GOT3 (cell line): ENCODE data around the gene TUBGCP6.

Experiments
- DNase-seq: peaks from one replicate; lab custom pipeline; 2025; ENCODE audit warnings: mixed read lengths; lab: John Stamatoyannopoulos, UW

The TUBGCP6 gene

DNA sequence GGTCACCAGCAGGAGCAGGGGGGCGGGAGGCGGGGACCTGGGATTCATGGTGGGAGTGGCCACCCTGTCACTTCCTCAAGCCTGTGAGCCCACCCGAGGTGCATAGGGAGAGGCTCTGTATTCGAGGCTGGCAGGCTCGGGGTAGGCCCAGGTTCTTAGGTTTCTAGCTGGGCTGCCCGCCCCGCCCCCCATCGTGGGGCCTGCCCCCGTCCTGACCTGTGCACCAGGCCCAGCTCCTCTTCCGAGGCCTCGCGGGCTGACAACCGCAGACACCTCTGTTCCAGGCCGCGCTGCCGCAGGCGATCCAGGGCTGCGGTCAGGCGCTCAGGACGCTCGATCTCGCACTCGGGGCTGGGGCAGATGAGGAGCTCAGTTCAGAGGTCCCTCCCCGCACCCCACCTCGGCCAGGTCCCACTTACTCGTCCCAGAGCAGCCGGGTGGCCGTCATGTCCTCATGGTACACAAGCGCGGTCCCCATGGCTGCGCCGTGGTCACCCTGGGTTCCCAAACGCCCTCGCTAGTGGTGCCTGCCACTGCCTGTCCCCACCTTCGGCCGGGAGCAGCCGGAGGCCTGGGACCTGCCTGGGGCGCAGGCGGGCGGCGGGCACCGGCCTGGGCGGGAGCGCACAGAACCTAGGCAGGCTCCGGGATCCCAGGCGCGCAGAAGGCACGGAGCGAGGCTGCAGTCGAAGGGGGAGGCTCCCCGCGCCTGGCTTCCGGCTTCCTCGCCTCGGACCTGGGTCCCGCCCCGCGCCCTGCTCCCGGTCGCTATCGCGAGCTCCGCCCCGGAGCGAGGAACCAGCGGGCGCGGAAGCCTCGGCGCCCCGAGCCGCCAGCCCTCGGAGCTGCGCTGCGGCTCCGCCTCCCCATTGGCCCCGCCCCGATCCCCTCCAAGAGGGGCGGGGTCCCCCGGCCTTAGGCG is 6.0 kb upstream of the TUBGCP6 start, which contains the start of gene HDAC10:
Gene HDAC10 (minus strand): TSS at position 711 of the 922 bp plus-strand sequence. CDS start 233 bp downstream, at position 478.
- DNase-seq = no peak

DNA sequence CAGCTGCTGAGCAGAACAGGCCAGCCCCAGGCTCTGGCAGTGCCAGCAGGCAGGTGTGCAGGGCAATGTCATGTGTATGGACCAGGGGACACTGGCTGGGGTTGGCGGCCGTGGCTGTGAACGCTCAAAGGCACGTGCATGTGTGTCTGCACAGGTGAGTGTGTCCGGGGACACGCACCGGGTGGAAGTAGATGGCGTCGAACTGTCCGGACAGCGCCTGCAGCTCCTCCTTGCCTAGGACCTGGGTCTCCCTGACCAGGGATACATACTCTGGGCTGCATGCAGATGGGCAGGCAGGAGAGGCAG is 5.4 kb upstream of the TUBGCP6 start:
- DNase-seq = no peak

DNA sequence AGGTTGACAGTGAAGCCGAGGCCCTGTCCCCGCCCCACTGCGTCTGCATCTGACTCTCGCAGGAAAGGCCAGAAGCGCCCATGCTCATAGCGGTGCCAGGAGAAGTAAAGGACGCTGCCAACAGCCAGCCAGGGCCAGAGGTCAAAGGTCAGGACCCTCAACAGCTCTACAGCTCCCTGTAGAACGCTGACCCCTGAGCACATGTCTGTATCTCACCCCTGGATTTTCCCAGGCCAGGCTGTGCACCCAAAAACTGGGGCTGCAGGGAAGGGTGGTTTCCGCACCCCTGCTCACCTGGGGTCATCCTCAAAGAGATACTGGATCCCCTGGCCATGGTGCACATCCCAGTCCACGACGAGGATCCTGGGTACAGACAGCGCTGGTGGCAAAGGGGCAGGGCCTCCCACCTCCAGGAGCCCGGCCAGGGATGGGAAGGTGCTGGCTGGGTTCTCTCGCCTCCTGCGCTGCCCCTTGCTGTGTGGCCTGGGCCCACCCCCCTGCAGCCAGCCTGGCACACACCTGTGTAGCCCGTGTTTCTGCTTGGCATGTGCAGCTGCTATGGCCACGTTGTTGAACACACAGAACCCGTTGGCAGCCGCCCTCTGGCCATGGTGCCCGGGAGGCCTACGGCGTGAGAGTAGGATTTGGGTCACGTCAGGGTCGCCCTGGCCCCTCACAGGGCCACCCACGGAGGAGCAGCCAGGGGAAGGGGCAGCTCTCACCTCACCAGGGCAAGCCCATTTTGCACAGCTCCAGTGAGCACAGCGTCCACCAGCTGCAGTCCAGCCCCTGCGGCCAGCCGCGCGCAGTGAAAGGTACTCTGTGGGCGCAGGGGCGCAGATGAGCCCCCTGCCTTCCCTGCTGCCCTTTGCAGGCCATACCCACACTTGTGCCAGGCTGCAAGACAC is 4.8 kb upstream of the TUBGCP6 start:
- DNase-seq = no peak

DNA sequence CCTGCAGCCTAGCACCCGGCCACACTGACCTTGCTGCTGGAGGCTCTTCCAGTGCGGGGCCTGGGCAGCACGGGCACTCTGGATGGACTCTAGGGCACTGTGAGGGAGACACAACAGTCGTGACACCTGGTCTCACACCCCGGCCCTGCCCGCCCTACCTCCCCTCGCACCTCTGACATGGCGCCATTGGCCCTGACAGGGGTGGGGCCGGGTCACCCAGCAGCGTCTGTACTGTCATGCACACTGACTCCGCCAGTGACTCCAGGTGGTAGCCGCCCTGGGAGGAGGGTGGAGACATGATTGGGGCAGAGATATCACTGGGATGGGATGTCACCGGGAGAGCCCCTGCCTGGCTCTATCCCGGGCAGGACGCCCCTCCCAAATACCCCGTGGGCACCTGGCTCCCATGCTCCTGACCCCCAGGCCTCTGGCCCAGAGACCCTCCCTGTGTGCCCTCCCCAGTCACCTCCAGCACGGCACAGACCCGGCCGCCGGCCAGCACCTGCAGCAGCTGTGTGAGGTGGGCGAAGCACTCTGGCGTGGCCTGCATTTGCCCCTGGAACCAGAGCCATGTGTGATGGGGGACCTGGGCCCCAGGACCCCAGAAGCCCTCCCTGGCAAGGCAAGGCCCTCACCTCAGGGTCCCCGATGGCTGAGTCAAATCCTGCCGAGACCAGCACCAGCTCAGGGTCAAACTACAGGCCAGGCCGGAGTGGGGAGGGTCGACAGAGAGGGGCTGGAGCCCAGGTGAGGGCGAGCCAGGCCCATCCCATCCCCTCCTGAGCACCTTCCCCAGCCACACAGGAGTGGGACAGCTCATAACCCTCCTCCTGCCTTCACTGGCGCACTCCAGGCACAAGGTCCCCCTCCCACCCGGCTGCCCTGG is 3.6 kb upstream of the TUBGCP6 start:
- DNase-seq = no peak

DNA sequence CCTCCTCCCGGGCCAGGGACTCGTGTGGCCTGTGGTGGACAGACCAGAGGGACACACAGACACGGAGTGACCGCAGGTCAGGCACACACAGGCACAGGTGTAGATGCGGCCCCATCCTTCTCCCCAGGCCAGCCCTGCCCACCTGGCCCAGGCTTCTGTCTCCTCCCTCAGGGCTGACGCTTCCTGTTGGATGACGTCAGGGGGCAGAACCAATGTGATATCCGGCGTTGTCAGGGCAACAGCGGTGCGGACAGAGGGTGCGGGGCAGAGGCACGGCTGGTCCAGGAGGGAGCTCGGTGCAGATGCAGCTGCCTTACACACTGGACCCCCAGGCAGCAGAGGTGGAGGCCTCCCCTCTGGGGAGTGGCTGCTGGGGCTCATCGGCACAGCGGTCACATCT is 2.9 kb upstream of the TUBGCP6 start:
- DNase-seq = no peak

DNA sequence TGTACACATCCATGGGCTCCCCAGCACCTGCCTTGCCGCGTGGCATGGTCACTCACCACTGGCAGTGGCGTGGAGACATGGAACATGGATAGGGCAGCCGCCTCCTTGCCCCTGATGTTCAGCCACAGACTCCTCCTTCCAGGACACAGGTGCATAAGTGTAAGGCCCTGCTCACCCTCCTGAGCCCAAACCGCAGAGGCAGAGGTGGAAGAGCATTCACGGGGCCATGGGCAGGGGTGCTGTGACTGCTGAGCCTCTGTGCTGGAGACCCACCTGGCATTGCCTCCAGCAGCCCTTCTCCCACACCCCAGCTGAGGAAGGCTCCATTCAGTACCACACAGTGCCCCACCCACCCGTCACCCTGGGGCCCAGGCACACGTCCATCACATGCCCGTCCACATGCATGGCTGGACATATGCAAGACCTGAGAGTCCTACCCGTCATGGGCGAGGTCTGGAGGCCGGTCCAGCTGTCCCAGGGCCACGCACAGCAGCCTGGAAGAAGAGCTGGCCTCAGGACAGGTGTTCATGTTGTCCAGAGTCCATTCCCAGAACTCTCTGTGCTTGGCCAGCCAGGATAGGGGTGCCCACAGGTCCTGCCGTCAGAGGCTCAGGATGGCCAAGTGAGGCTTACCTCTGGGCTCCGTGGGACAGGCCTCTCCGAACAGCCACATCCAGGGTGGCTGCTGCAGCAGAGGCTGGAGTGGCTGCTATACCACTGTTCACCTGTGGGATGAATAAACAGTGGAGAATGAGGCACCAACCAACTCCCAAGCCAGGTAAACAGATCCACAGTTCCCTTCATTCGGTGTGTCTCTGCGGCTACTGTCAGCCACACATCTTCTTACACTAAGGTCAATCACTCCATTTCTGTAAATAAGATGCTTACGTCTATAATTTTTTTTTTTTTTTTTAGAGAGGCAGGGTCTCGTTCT is 1.7 kb upstream of the TUBGCP6 start:
- no peak for DNase-seq

DNA sequence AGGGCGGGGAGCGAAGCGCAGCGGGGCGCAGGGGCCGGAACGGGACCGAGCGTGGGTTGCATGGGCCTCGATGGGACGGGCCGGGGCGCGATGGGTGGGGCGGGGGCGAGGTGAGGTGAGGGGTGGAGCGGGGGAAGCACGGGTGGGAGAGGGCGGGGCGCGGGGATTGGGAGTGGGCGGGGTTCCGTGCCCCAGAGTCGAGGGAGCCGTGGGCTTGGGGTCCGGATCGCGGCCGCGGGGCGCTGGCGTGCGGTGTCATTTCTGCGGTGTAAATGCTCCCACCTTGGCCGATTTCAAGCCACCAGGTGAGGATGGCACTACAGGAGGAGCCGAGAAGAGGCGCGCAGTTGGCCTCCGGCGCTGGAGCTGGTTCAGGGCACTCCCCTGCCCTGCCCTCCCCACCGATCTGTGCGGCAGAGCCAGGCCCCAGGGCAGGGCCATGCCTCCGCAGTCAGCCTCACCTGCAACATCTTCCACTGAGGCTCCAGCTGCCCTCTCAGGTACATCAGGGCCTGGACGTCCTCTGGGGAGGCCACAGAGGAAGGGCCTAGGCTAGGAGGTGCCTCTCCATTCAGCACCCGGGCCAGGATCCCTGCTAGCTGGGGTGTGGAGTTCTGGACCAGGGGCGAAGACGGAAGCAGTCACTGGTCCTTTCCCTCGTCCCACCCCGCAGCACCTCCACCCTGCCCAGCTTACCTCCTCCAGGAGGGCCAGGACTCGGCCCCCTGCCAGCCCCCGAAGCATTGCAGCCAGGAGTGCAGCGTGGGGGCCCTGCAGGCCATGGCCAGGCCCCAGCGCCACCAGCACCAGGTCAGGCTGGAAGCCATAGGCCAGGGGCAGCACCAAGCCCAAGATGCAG is 620 bp upstream of the TUBGCP6 start:
- no peak for DNase-seq

DNA sequence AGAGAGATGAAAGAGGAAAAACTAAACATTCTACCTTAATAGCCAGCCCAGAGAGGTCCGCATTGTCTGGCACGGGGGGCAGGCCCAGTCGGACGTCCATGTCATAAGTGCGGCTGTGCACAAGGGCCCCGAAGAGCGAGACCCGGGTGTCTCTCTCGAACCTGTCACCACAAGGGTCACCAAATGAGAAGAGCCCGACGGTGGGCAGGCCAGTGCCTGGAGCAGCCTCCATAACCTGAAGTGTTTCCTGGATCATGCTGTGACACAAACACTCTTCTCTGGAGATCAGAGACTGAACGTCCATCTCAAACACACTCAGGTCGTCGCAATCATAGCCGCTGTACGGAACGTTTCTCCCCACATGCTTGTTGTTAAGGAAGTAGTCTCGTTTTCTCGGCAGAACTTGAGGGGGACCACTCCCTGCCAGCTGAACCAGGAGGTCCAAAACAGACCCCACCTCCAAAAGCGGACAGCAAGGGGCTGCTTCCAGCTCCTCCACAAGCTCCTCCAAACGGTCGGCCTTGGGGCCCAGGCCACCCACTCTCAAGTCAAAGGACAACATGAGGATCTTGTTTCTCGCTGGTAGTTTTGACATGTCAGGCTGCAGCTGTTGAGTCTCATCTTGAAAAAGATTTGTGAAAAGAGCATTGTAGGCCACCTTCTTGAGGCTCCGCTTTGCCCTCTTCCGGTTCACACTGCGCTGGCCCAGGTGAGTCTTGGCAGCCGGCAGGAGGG is 971 bp downstream of the TUBGCP6 start:
- no peak for DNase-seq

DNA sequence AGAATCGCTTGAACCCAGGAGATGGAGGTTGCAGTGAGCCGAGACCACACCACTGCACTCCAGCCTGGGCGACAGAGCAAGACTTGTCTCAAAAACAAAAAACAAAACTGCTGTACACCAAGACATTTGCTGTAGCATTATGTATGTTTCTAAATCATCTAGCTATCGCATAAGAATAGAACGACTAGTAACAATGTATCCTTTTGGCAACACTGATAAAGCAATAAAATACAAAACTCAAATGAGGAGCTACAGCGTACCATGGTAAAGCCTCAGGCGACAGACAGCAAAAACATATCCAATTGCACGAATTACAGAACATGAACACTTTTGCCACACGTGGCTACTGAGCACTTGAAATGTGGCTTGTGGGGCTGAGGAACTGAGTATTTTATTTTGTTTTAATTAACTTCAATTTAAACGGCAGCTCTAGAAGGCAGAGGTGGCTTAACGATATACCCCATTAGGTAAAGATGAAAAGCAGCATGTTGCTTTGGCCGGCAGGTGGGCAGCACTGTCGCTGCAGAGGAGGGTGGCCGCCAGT is 2.3 kb downstream of the TUBGCP6 start:
- DNase-seq = no peak

DNA sequence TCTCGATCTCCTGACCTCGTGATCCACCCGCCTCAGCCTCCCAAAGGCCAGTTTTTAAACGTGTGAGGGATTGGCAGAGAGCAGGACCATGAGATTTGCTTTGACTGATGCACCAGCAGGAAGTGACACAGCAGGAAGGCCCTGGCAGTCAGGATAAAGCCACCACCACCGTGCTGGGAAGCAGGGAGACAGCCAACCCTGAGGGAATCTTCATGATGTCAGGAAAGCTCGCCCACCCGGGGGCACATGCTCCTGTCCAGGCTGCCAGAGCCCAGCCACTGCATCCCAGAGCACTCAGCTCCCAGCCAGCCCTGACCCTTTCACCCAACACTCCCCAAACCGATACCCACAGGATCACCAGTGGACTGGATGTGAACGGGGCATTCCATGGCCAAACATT is 6.1 kb downstream of the TUBGCP6 start:
- DNase-seq = no peak

DNA sequence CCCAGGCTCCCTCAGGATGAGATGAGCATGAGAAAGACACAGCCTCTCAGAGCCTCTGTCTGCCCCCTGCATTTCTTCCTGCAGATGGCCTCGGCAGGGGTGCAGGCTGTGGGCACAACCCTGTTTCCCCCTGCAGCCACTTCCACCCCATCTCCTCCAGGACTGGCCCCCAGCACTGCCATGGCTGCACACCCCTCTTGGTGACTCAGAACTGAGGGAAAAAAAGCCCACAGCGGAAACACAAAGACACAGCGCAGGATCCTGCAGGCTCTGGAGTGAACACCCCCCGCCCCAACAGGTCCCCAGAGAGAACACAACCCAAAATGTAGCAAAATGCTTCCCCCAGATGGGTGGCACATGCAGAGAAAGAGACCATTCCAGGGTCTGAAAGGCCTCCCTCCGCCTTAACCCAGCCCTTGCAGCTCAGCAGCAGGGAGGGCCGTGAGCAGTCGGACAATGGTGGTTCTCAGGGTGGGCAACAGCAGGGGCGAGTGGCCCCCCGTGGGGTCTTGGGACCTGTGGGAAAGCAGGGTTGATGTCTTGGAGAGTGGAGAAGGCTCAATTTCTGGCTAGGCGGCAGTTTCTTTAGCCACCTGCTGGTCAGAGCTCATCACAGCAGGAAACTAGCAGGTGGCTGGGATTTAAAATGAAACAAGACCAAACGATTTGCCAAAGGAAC is 8.0 kb downstream of the TUBGCP6 start:
- no peak for DNase-seq

DNA sequence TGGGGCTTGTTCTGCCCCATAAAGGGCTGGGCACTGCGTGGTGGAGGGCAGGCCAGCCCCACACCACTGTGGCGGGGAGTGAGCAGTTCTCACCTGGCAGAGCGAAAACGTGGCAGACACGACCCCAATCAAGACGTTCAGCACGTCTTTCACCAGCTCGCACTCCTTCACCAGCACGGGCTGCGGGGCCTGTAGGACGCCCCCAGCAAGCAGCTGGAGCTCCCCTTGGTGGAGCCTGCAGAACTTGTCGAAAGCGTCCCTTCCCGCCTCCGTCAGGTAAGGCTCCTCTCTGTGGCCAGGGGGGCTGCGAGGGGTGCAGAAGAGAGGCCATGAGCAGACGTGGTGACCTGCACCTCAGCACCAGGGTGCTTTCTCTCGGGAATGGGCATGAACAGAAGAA is 11.6 kb downstream of the TUBGCP6 start:
- no peak for DNase-seq

DNA sequence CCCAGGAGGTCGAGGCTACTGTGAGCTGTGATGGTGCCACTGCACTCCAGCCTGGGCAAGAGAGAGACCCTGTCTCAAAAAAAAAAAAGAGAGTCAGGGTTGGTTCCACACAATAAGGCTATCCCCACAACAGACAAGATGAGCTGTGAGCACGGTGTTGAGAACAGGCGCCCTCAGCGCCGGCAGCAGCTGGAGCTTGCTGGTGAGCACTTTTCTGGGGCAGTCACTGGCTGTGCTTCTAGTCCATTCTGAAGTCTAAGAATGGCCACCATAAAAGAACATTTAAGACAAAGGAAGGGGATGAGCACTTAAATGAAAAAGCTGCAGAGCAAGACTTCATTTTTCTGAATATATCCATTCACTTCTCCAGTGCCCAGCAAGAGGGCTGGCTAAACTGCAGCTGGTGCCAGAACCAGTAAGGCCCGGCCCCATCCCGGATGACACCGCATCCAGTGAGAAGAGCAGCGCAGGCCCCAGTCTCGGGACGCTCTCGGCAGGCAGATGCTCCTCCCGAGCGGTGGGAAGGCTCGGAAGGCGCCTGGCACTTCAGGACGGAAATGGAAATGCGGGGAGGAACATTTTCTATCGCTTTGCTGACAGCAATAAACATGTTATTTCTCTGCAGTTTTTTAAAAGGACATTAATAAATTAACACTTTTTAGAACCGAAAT is 12.2 kb downstream of the TUBGCP6 start:
- no peak for DNase-seq

DNA sequence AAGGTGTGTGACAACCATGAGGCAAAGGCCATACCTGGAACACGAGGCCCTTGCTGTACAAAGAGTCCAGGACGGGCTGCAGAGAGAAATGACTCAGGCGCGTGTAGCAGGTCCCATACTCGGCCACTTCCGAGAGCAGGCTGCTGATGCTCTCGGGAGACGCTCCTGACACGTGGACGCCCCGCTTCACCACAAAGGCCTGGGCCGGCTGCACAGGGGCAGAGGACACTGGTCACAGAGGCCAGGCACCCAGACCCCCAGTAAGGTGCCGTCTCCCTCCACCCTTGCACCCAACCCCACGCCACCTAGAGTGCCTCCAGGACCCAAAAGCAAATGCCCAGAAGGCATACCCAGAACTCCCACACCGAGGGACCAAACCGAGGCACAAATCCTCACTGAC is 15.5 kb downstream of the TUBGCP6 start:
- DNase-seq = no peak

DNA sequence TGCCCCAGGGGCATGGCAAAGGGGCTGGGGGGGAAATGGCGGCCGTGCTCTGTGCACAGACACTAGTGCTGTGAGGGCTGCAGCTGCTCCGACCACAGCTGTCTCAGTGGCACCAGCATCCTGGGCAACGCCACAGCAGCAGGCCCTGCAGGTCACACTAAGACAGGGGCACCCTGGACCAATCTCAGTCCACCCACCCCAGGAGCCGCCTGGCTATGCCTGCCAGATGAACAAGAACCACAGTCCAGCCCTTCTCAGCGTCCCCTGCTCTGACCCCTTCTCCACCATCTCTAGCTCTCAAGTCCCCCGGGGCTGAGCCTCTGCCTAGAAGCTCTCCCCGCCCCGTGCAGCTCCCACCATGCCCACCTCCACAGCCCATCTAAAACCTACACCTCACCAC is 16.5 kb downstream of the TUBGCP6 start:
- DNase-seq = no peak

DNA sequence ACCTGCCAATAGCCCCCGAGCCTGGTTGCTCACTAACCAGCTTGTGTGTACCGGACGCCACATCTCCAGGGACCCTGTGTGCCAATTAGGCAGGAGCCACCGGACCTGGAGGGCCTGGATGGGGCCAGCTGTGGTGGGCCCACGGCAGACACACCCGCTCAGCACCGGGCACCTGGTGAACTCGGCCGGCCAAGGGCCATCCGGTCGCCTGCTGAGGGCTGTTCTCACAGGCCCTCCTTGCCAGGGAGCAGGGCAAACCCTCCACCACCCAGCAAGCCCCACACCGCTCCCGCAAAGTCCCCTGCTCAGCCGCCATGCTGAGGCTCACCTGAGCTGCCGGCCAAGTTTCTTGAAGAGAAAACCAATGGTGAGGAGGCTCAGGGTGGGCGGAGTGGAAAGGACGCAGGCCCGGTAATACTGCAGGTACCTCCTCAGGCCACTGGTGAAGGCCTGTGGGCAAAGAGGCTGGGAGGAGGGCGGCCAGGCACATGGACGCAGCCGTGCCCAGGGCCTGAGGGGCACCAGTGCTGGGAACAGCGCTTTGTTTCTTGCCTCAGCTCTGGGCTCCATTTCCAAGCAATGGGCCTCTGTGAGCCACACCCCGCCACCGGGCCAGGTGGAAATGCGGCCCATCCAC is 17.1 kb downstream of the TUBGCP6 start:
- DNase-seq = no peak

DNA sequence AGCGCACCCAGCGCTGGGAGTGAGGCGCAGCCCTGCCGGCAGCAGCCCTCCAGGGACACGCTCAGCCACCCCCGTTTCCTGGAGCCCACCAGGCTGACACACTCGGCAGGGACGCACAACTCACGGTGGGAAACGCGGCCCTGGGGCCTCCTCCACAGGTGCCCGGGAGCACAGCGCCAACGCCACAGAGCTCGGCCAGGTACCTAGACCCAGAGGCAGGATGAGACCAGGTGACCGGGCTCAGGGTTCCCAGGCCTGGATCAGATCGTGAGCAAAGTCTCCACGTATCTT is 18.0 kb downstream of the TUBGCP6 start:
- DNase-seq = no peak
